ENCODE measurements around the gene MTFMT.

The MTFMT gene

DNA sequence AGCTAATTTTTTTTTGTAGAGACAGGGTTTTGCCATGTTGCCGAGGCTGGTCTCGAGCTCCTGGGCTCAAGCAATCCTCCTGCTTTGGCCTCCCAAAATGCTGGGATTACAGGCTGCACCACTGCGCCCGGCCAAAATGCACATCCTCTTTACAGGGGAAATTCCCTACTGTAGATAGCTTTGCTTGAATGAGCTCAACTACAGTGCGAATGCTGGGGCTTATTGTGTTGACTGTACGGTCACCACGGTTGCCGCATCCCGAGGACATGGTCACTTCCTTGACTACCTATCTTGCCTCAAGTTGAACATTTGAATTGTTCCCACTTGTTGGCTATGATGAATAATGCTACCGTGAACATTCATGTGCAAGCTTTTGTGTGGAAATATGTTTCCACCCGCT, 5.3 kb upstream of the MTFMT start:
- no peak for TF ChIP-seq ZFP30 (CRISPR knock-in tag; IDR thresholded peaks at IDR 0.05)
- no peak for TF ChIP-seq ARNTL (CRISPR knock-in tag; IDR thresholded peaks at IDR 0.05; ENCODE audit: borderline replicate concordance, low read depth)
- TF ChIP-seq CREB5 (CRISPR knock-in tag; IDR thresholded peaks at IDR 0.05; ENCODE audit: low read depth): no peak
- TF ChIP-seq ZNF565 (CRISPR knock-in tag; conservative IDR thresholded peaks at IDR 0.05; ENCODE audit: low read depth): no peak
- no peak for TF ChIP-seq RARB (CRISPR knock-in tag; IDR thresholded peaks at IDR 0.05)
- TF ChIP-seq CSRNP3 (CRISPR knock-in tag; IDR thresholded peaks at IDR 0.05): no peak
- TF ChIP-seq BACH2 (CRISPR knock-in tag; IDR thresholded peaks at IDR 0.05; ENCODE audit: borderline replicate concordance): no peak
- TF ChIP-seq ZNF70 (CRISPR knock-in tag; IDR thresholded peaks at IDR 0.05): no peak
- TF ChIP-seq TSHZ2 (CRISPR knock-in tag; IDR thresholded peaks at IDR 0.05): no peak
- TF ChIP-seq ISL1 (CRISPR knock-in tag; IDR thresholded peaks at IDR 0.05): no peak
- no peak for TF ChIP-seq TOX (CRISPR knock-in tag; IDR thresholded peaks at IDR 0.05; ENCODE audit: borderline replicate concordance)

DNA sequence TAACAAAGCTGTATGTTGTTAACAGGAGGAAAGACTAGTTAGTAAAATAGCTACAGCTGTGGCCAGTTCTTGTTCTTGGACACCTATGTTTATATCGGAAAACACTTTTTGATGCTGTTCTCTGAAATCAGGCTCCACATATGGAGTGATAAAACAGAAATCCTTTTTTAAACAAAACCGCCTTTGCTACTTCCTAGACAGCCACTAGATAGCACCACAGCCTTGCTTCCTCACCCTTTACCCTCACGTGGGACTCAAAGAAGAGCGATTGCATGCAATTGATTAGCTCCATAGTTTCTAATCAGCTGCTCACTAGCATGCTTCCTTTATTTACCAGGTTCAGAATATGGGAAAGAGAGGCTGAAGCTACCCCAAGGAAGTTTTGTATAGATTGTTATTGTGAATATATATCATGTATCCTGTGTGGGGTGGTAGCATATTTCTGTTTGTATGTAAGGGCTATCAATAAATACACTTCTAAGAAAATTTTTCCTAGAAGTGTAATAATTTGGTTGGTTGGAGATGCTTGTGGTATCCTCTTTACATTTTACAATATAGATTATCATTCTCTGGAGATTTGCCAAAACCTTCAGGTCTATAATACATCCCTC, 4.3 kb upstream of the MTFMT start:
- peak; percentile 68 for ATAC-seq
- TF ChIP-seq CREB5 (CRISPR knock-in tag; IDR thresholded peaks at IDR 0.05; ENCODE audit: low read depth): no peak
- no peak for TF ChIP-seq GLIS3 (CRISPR knock-in tag; IDR thresholded peaks at IDR 0.05)
- TF ChIP-seq TSHZ2 (CRISPR knock-in tag; IDR thresholded peaks at IDR 0.05): no peak
- no peak for TF ChIP-seq PPARA (CRISPR knock-in tag; IDR thresholded peaks at IDR 0.05; ENCODE audit: borderline replicate concordance)
- no peak for TF ChIP-seq ESRRG (CRISPR knock-in tag; IDR thresholded peaks at IDR 0.05)
- no peak for TF ChIP-seq ISL1 (CRISPR knock-in tag; IDR thresholded peaks at IDR 0.05)
- TF ChIP-seq, protein P1, sequence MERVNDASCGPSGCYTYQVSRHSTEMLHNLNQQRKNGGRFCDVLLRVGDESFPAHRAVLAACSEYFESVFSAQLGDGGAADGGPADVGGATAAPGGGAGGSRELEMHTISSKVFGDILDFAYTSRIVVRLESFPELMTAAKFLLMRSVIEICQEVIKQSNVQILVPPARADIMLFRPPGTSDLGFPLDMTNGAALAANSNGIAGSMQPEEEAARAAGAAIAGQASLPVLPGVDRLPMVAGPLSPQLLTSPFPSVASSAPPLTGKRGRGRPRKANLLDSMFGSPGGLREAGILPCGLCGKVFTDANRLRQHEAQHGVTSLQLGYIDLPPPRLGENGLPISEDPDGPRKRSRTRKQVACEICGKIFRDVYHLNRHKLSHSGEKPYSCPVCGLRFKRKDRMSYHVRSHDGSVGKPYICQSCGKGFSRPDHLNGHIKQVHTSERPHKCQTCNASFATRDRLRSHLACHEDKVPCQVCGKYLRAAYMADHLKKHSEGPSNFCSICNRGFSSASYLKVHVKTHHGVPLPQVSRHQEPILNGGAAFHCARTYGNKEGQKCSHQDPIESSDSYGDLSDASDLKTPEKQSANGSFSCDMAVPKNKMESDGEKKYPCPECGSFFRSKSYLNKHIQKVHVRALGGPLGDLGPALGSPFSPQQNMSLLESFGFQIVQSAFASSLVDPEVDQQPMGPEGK (CRISPR knock-in tag; IDR thresholded peaks at IDR 0.05; ENCODE audit: borderline replicate concordance): no peak
- TF ChIP-seq ARNTL (CRISPR knock-in tag; IDR thresholded peaks at IDR 0.05; ENCODE audit: borderline replicate concordance, low read depth): no peak
- TF ChIP-seq TOX (CRISPR knock-in tag; IDR thresholded peaks at IDR 0.05; ENCODE audit: borderline replicate concordance): no peak
- no peak for TF ChIP-seq TCF4 (CRISPR knock-in tag; IDR thresholded peaks at IDR 0.05; ENCODE audit: borderline replicate concordance)
- no peak for TF ChIP-seq OSR1 (CRISPR knock-in tag; IDR thresholded peaks at IDR 0.05)

More for the DNA sequence above, 5.3 kb upstream of the MTFMT start:
- no peak for ATAC-seq

All from SK-N-SH treated with all-trans-retinoic acid at 6 μM for 48 hours (cell line).